Activated CD4-positive, CD25-positive, alpha-beta regulatory T cell (primary cell): ENCODE results near the gene DARS2.

ENCODE experiments used
- DNase-seq, 4 experiments: peaks; one replicate each; lab custom pipeline; 2025; lab: John Stamatoyannopoulos, UW

Gene DARS2

GRCh38 chr1:173886746-173887611 lies 62.5 kb downstream of the DARS2 start:
- no peak for DNase-seq

DNA sequence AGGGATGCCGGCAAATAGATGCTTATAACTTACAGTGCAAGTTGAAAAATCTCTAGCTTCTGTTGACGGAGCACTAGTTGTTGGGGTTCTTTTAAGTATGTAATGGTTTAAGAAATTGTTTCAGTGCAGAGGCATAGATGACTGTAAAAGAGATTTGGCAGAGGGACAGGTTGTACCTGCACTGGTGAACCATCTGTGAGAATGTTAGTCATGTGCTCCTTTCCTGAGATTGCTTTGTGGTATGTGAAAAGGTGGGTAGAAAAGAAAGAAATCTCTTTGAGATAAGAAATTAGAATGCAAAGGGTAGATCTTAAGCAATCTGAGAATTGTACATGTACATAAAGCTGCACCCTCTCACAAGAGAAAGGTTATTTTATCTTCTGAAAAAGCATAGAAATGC lies 63.2 kb downstream of the DARS2 start:
- DNase-seq, result no peak

DNA sequence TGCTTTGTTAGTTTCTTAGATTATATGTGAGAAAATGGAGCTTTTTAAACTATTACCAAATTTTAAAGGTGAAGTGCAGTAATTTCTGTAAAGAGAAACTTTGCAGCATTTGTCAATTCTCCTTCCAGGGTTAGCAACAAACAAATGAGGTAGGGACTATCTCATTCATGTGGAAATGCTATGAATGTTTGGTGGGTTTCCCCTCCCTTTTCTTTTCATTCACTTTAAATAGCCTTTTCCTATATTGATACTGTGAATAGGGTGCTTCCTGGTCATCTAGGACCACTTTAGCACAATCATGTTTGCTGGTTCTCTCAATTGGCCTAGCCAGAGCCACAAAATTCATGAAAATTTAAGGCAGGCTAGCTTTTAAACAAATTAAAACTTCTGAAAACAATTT lies 64.3 kb downstream of the DARS2 start:
- no peak for DNase-seq

DNA sequence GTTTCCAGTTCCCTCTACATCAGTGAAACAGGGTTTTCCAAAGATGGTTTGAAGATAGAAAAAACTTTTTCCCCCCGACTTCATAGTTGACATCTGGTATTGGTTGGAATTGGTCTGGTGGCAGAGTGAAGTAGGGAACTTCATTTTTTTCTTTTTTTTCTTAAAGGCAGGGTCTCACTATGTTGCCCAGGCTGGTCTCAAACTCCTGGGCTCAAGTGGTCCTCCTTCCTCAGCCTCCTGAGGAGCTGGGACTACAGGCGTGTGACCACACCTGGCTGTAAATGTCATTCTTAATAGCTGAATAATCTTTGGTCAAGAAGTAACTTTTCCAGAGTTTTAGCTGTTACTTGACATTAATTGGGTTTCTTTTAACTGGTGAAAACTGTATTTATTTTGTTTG lies 65.4 kb downstream of the DARS2 start:
- DNase-seq, result no peak

GRCh38 chr1:173893611-173894010 lies 69.1 kb downstream of the DARS2 start:
- DNase-seq, result no peak

- no peak for DNase-seq
Observed at GRCh38 chr1:173894189-173894588, 69.7 kb downstream of the DARS2 start.

- DNase-seq, result no peak
Observed at GRCh38 chr1:173900427-173900826, 76.0 kb downstream of the DARS2 start.

DNA sequence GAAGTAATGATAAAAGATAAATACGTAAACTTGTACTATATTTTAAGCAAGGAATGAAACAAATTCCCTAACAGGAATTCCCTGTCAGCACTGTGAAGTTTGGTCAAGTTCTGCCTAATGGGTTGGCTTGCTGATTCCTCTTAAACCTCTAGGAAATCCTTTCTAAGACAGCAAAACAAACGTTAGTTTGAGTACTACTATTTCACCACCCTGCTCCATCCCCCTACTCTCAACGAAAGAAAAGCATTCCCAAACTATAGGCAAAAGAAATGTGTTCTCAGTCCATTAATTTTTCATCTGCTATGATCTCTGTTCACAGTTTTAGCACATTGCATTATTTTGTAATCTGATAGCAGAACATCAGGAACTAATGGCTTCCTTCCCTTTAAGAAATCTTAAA lies 76.5 kb downstream of the DARS2 start:
- no peak for DNase-seq

DNA sequence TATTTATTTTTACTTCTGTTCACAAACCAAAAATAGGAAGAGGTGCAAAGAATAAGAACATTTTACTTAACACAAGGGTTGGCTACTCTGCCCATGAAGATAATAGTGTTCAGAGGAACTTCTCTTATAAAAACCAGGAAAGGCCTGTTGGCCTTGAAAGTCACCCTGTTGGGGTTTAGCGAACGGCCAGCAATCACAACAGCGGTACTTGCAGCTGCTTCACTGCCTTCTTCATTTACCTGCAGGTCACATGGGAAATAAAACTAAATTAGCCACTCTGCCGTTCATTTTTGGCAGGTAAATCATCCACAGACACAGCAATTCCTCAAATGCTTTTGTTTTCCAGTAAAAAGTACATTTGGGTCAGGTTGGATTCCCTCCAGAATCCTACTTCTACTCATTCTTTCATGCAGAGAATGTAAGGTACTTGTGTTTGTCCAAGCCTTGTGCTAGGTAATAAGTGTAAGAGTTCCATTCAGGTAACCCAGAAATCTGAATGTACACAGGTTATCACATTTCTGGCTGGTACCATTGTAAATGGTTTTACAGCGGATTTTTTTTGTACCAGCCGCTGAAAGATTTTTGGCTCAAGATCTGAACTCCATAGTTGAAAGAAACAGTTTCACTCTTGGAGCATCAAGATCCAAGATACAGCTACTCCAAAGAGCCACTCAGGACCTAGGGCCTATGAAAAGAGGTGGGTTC lies 79.5 kb downstream of the DARS2 start:
- DNase-seq, result no peak
